HEK293 (cell line): ENCODE results near the gene LHX4.

Source experiments
- CTCF ChIA-PET: fragments of 350-600 bp; formaldehyde crosslinking; extraction: SDS; loops from one replicate; lab custom pipeline; 2021; ENCODE audit warnings: antibody characterized with exemption; lab: Yijun Ruan, JAX
- POLR2A ChIA-PET: fragments of 300-600 bp; formaldehyde crosslinking; extraction: SDS; loops from one replicate; lab custom pipeline; 2020; ENCODE audit warnings: antibody characterized with exemption, inconsistent platforms; lab: Yijun Ruan, JAX
- H3K27ac ChIP-seq: fragments of 200-500 bp; sonication (Bioruptor generic); 2 replicates; pipeline ENCODE4 v1.5.1; 2014; ENCODE audit warnings: low read depth, low read length, control low read depth, inconsistent platforms; ENCODE audit errors: extremely low read depth
- H3K36me3 ChIP-seq, 2 experiments: fragments of 200-500 bp in 1 of 2; sonication (Bioruptor generic) in 1 of 2; 1 replicate in 1 of 2; 2 replicates in 1 of 2; pipeline ENCODE4 v1.5.1; 2014 to 2017; ENCODE audit warnings: inconsistent platforms in 2 of 2, low read length in 2 of 2; ENCODE audit not compliant: control insufficient read depth in 2 of 2, insufficient read depth in 1 of 2
- H3K4me1 ChIP-seq: fragments of 200-500 bp; sonication (Bioruptor generic); 2 replicates; pipeline ENCODE4 v1.5.1; 2014; ENCODE audit warnings: mild to moderate bottlenecking, low read length, inconsistent platforms; ENCODE audit not compliant: control insufficient read depth, insufficient read depth
- H3K4me3 ChIP-seq: 2 replicates; pipeline ENCODE4 v1.5.1; 2011; ENCODE audit warnings: low read depth, mild to moderate bottlenecking, control low read depth, low read length, moderate library complexity
- H3K9me3 ChIP-seq: fragments of 200-500 bp; sonication (Bioruptor generic); 2 replicates; pipeline ENCODE4 v1.5.1; 2014; ENCODE audit warnings: low read depth, low read length, inconsistent platforms; ENCODE audit not compliant: control insufficient read depth, insufficient read depth
- BCL11A ChIP-seq: fragments of 450-650 bp; formaldehyde crosslinking; IDR thresholded peaks from 2 replicates; pipeline ENCODE4 v1.5.1; 2016; ENCODE audit warnings: low read depth, missing biosample characterization, missing genetic modification characterization
- FEZF1 ChIP-seq: fragments of 450-650 bp; formaldehyde crosslinking; IDR thresholded peaks from 2 replicates; pipeline ENCODE4 v1.5.1; 2016; ENCODE audit warnings: missing biosample characterization, missing genetic modification characterization
- GFI1B ChIP-seq: fragments of 450-650 bp; formaldehyde crosslinking; IDR thresholded peaks from 2 replicates; pipeline ENCODE4 v1.5.1; 2016; ENCODE audit warnings: missing biosample characterization, missing genetic modification characterization
- OSR2 ChIP-seq: fragments of 450-650 bp; formaldehyde crosslinking; IDR thresholded peaks from 2 replicates; pipeline ENCODE4 v1.5.1; 2016; ENCODE audit warnings: missing biosample characterization, missing genetic modification characterization
- SP2 ChIP-seq: fragments of 450-650 bp; formaldehyde crosslinking; IDR thresholded peaks from 2 replicates; pipeline ENCODE4 v1.5.1; 2016; ENCODE audit warnings: missing biosample characterization, missing genetic modification characterization
- ZNF146 ChIP-seq: fragments of 450-650 bp; formaldehyde crosslinking; IDR thresholded peaks from 2 replicates; pipeline ENCODE4 v1.5.1; 2016; ENCODE audit warnings: missing biosample characterization, missing genetic modification characterization
- ZNF16 ChIP-seq: fragments of 450-650 bp; formaldehyde crosslinking; IDR thresholded peaks from 2 replicates; pipeline ENCODE4 v1.5.1; 2016; ENCODE audit warnings: low read depth, missing biosample characterization, missing genetic modification characterization
- ZNF175 ChIP-seq: fragments of 450-650 bp; formaldehyde crosslinking; IDR thresholded peaks from 2 replicates; pipeline ENCODE4 v1.5.1; 2016; ENCODE audit warnings: missing biosample characterization, missing genetic modification characterization
- ZNF23 ChIP-seq: fragments of 450-650 bp; formaldehyde crosslinking; IDR thresholded peaks from 2 replicates; pipeline ENCODE4 v1.5.1; 2016; ENCODE audit warnings: missing biosample characterization, missing genetic modification characterization, borderline replicate concordance
- ZNF239 ChIP-seq: fragments of 450-650 bp; formaldehyde crosslinking; IDR thresholded peaks from 2 replicates; pipeline ENCODE4 v1.5.1; 2016; ENCODE audit warnings: missing biosample characterization, missing genetic modification characterization
- ZNF26 ChIP-seq: fragments of 450-650 bp; formaldehyde crosslinking; IDR thresholded peaks from 2 replicates; pipeline ENCODE4 v1.5.1; 2016; ENCODE audit warnings: missing biosample characterization, missing genetic modification characterization
- ZNF513 ChIP-seq: fragments of 450-650 bp; IDR thresholded peaks from 2 replicates; pipeline ENCODE4 v1.5.1; 2018; ENCODE audit warnings: missing biosample characterization, missing genetic modification characterization
- ZNF623 ChIP-seq: fragments of 450-650 bp; formaldehyde crosslinking; IDR thresholded peaks from 2 replicates; pipeline ENCODE4 v1.5.1; 2016; ENCODE audit warnings: missing biosample characterization, missing genetic modification characterization
- ZNF843 ChIP-seq: fragments of 450-650 bp; formaldehyde crosslinking; IDR thresholded peaks from 2 replicates; pipeline ENCODE4 v1.5.1; 2016; ENCODE audit warnings: missing biosample characterization, missing genetic modification characterization
- ZXDB ChIP-seq: fragments of 450-650 bp; formaldehyde crosslinking; IDR thresholded peaks from 2 replicates; pipeline ENCODE4 v1.5.1; 2016; ENCODE audit warnings: missing biosample characterization, missing genetic modification characterization
- TF ChIP-seq, protein P1 (sequence below): fragments of 450-650 bp; formaldehyde crosslinking; IDR thresholded peaks from 2 replicates; pipeline ENCODE4 v1.5.0; 2017; ENCODE audit warnings: missing biosample characterization, missing genetic modification characterization, borderline replicate concordance
- TF ChIP-seq, protein P2 (sequence below): fragments of 450-650 bp; formaldehyde crosslinking; IDR thresholded peaks from 2 replicates; pipeline ENCODE4; 2016; ENCODE audit warnings: missing biosample characterization, missing genetic modification characterization
- TF ChIP-seq, protein P3 (sequence below): fragments of 450-650 bp; formaldehyde crosslinking; IDR thresholded peaks from 2 replicates; pipeline ENCODE4 v1.5.1; 2016; ENCODE audit warnings: missing biosample characterization, missing genetic modification characterization, borderline replicate concordance

The LHX4 gene

DNA sequence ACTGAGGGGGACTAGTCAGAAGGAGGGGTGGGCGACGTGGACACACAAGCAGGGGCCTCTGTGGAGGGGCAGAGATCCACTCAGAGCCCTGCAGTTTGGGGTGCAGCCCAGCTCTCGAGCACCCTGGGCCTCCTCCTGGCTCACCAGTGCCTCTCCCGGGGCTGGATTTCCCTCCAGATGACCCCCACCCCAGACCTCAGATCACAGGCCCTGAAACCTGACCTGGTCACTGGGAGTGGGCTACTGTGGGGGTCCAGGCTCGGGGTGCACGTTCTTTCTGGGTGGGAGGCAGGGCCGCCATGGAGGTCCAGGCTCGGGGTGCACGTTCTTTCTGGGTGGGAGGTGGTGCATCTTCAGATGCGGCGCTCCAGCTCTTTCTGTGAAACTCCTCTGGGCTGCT, 10.3 kb upstream of the LHX4 start:
- Histone ChIP-seq H3K27ac (no peak overlapping the region), H3K9me3 (no peaks in the 10 kb centered on the region), H3K4me1 (no peaks in the 10 kb centered on the region), H3K4me3 (no peak overlapping the region), H3K36me3 (no peaks in the 10 kb centered on the region)
- CTCF ChIA-PET: interaction anchor here (0.8 kb wide), 1 partner anchor 410 kb away, joined by 3 read pairs; no protein-coding TSS in a partner anchor
- POLR2A ChIA-PET: no interaction called here
- TF ChIP-seq ZNF26: no peak
- no peak for TF ChIP-seq ZNF623 (tag by site-specific recombination)
- no peak for TF ChIP-seq ZNF843 (tag by site-specific recombination)
- TF ChIP-seq ZNF513 (tag by site-specific recombination): no peak
- TF ChIP-seq ZNF23 (tag by site-specific recombination): no peak
- TF ChIP-seq ZNF146 (tag by site-specific recombination): no peak
- TF ChIP-seq, protein P1, sequence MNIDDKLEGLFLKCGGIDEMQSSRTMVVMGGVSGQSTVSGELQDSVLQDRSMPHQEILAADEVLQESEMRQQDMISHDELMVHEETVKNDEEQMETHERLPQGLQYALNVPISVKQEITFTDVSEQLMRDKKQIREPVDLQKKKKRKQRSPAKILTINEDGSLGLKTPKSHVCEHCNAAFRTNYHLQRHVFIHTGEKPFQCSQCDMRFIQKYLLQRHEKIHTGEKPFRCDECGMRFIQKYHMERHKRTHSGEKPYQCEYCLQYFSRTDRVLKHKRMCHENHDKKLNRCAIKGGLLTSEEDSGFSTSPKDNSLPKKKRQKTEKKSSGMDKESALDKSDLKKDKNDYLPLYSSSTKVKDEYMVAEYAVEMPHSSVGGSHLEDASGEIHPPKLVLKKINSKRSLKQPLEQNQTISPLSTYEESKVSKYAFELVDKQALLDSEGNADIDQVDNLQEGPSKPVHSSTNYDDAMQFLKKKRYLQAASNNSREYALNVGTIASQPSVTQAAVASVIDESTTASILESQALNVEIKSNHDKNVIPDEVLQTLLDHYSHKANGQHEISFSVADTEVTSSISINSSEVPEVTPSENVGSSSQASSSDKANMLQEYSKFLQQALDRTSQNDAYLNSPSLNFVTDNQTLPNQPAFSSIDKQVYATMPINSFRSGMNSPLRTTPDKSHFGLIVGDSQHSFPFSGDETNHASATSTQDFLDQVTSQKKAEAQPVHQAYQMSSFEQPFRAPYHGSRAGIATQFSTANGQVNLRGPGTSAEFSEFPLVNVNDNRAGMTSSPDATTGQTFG (tag by site-specific recombination): no peak
- no peak for TF ChIP-seq GFI1B (tag by site-specific recombination)
- no peak for TF ChIP-seq FEZF1 (tag by site-specific recombination)
- TF ChIP-seq OSR2 (tag by site-specific recombination): no peak

DNA sequence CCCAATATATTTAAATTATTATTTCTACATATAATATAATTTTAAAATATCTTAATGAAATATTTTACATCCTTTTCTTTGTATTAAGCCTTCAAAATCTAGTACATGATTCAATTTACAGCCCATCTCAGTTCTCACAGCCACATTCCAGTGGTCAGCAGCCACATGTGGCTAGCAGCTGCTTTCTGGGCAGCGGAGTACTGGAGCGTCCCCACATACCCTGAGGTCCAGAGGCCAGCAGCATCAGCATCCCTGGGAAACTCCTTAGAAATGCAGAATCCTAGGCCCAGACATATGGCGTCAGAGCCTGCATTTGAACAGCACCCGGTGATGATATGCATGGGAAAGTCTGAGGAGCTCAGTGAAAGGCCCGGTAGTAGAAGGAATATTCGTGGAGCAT, 8.6 kb upstream of the LHX4 start:
- TF ChIP-seq SP2 (tag by site-specific recombination): no peak
- TF ChIP-seq, protein P2, sequence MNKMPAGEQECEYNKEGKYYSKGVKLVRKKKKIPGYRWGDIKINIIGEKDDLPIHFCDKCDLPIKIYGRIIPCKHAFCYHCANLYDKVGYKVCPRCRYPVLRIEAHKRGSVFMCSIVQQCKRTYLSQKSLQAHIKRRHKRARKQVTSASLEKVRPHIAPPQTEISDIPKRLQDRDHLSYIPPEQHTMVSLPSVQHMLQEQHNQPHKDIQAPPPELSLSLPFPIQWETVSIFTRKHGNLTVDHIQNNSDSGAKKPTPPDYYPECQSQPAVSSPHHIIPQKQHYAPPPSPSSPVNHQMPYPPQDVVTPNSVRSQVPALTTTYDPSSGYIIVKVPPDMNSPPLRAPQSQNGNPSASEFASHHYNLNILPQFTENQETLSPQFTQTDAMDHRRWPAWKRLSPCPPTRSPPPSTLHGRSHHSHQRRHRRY (tag by site-specific recombination): no peak
- no peak for TF ChIP-seq BCL11A (tag by site-specific recombination)
- TF ChIP-seq ZNF175 (tag by site-specific recombination): no peak
- TF ChIP-seq, protein P1 (tag by site-specific recombination): no peak
- no peak for TF ChIP-seq ZNF16
- TF ChIP-seq, protein P3, sequence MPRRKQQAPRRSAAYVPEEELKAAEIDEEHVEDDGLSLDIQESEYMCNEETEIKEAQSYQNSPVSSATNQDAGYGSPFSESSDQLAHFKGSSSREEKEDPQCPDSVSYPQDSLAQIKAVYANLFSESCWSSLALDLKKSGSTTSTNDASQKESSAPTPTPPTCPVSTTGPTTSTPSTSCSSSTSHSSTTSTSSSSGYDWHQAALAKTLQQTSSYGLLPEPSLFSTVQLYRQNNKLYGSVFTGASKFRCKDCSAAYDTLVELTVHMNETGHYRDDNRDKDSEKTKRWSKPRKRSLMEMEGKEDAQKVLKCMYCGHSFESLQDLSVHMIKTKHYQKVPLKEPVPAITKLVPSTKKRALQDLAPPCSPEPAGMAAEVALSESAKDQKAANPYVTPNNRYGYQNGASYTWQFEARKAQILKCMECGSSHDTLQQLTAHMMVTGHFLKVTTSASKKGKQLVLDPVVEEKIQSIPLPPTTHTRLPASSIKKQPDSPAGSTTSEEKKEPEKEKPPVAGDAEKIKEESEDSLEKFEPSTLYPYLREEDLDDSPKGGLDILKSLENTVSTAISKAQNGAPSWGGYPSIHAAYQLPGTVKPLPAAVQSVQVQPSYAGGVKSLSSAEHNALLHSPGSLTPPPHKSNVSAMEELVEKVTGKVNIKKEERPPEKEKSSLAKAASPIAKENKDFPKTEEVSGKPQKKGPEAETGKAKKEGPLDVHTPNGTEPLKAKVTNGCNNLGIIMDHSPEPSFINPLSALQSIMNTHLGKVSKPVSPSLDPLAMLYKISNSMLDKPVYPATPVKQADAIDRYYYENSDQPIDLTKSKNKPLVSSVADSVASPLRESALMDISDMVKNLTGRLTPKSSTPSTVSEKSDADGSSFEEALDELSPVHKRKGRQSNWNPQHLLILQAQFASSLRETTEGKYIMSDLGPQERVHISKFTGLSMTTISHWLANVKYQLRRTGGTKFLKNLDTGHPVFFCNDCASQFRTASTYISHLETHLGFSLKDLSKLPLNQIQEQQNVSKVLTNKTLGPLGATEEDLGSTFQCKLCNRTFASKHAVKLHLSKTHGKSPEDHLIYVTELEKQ: no peak
- TF ChIP-seq ZNF239 (tag by site-specific recombination): no peak
- TF ChIP-seq ZXDB (tag by site-specific recombination): no peak
- no peaks in the 10 kb centered on the region for H3K4me1 ChIP-seq
- H3K27ac ChIP-seq: no peak overlapping the region
- H3K4me3 ChIP-seq: no peak overlapping the region
- CTCF ChIA-PET: interaction anchor here (1.2 to 2.7 kb wide), 2 partner anchors 10 to 33 kb away, joined by 3 to 7 read pairs; no protein-coding TSS in a partner anchor
- POLR2A ChIA-PET: no interaction called here
- H3K36me3 ChIP-seq: no peaks in the 10 kb centered on the region
- H3K9me3 ChIP-seq: no peaks in the 10 kb centered on the region
